ENCODE measurements around the gene ORC4. TPM values are rescaled to one million over a fixed set of nuclear protein-coding genes. Genes with fewer than 3 reads are reported as not detected.

The ORC4 gene
- total RNA-seq, 4 donors from 2014 or later: 32.6 to 72.3 (median 51.8) TPM

DNA sequence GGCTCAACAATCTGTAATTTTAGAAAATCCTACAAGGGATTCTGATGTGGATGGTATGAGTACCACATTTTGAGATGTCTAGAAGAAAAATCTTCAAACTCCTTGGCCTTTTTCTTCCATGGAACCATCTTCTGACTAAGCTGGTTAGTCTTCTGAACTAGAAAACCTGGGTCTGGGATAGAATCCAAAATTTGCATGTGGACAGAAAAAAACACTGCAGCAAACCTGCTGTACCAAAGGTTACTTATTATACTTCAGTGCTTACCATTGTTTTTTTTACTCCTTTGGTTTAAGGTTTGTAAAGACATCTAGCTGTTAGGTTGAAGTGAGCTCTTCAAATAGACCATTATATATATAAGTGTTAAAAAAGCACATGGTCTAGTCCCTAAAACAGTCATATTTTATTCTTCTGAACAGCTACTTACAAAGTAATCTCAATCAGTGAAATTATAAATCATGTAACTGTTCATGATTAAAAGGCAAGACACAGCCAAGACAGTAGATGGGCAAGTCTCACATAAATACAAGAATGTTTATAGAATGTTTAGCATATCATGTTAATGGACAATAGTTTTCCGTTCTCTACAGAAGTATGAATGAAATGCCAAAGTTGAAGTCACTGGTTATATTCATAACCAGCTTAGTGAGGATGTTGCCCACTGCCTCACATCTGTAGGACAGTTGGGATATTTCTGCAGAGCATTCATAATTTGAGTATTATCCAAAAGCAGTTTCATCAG, 85.5 kb downstream of the ORC4 start:
- TF ChIP-seq EP300 (IDR thresholded peaks at IDR 0.05): no peak
- no peak for TF ChIP-seq POLR2A (IDR thresholded peaks at IDR 0.05)
- TF ChIP-seq CTCF (IDR thresholded peaks at IDR 0.05): no peak
- no peak for TF ChIP-seq POLR2AphosphoS5 (IDR thresholded peaks at IDR 0.05)
- H3K4me3 ChIP-seq: no peak overlapping the region
- no peak overlapping the region for H3K27ac ChIP-seq
- H3K4me1 ChIP-seq: peaks cover 0 to 13% (median 2%) of the 10 kb centered on the region in 3 donors
- H3K27me3 ChIP-seq: no peaks in the 10 kb centered on the region
- ATAC-seq: no peak
- WGBS, 2 donors (ENCODE audit: low coverage in 1 of 2): 18 to 33% methylated on average over 1 of the region's 1 CpG
- H3K36me3 ChIP-seq: peaks cover 0 to 50% of the 10 kb centered on the region in 2 donors
- no peaks in the 10 kb centered on the region for H3K9me3 ChIP-seq

- Histone ChIP-seq H3K4me3 (no peak overlapping the region), H3K9me3 (no peaks in the 10 kb centered on the region), H3K36me3 (peaks cover 0 to 56% of the 10 kb centered on the region in 2 donors), H3K27me3 (no peaks in the 10 kb centered on the region), H3K27ac (no peak overlapping the region), H3K4me1 (peaks cover 0 to 2% (median 0%) of the 10 kb centered on the region in 3 donors)
- no peak for ATAC-seq
- TF ChIP-seq EP300 (IDR thresholded peaks at IDR 0.05): no peak
- no peak for TF ChIP-seq CTCF (IDR thresholded peaks at IDR 0.05)
- no peak for TF ChIP-seq POLR2AphosphoS5 (IDR thresholded peaks at IDR 0.05)
- TF ChIP-seq POLR2A (IDR thresholded peaks at IDR 0.05): no peak
Observed at GRCh38 chr2:147933931-147934330, 86.6 kb downstream of the ORC4 start.

DNA sequence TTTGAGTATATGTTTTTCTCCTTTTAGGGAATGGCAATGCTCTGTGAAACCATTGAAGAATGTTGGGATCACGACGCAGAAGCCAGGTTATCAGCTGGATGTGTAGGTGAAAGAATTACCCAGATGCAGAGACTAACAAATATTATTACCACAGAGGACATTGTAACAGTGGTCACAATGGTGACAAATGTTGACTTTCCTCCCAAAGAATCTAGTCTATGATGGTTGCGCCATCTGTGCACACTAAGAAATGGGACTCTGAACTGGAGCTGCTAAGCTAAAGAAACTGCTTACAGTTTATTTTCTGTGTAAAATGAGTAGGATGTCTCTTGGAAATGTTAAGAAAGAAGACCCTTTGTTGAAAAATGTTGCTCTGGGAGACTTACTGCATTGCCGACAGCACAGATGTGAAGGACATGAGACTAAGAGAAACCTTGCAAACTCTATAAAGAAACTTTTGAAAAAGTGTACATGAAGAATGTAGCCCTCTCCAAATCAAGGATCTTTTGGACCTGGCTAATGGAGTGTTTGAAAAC, 93.4 kb downstream of the ORC4 start:
- Histone ChIP-seq H3K4me1 (peaks cover 0 to 26% (median 3%) of the 10 kb centered on the region in 3 donors), H3K36me3 (peaks cover 0 to 37% of the 10 kb centered on the region in 2 donors), H3K9me3 (no peaks in the 10 kb centered on the region), H3K4me3 (no peak overlapping the region), H3K27ac (no peak overlapping the region), H3K27me3 (no peaks in the 10 kb centered on the region)
- ATAC-seq: no peak
- 100% methylated on average over 2 to 4 of the region's 4 CpGs for WGBS, 2 donors (ENCODE audit: low coverage in 1 of 2)
- TF ChIP-seq EP300 (IDR thresholded peaks at IDR 0.05): no peak
- no peak for TF ChIP-seq POLR2A (IDR thresholded peaks at IDR 0.05)
- TF ChIP-seq CTCF (IDR thresholded peaks at IDR 0.05): no peak
- no peak for TF ChIP-seq POLR2AphosphoS5 (IDR thresholded peaks at IDR 0.05)

DNA sequence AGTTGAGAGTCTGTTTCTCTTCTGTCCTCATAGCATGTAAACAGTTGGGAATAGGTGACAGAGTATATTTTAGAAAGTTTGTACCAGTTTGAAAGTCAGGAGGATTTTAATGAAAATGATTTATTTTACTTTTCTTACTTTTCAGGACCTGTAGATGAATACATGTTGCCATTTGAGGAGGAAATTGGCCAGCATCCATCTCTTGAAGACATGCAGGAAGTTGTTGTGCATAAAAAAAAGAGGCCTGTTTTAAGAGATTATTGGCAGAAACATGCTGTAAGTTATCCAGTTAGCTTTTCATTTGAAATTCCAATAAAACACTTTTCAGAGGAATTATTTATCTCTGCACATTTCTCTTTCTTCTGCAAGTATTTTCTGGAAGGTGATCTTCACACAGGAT, 94.7 kb downstream of the ORC4 start:
- Histone ChIP-seq H3K4me3 (no peak overlapping the region), H3K4me1 (peaks cover 0 to 26% (median 3%) of the 10 kb centered on the region in 3 donors), H3K27ac (no peak overlapping the region), H3K36me3 (peaks cover 0 to 42% of the 10 kb centered on the region in 2 donors), H3K9me3 (no peaks in the 10 kb centered on the region), H3K27me3 (no peaks in the 10 kb centered on the region)
- no peak for TF ChIP-seq EP300 (IDR thresholded peaks at IDR 0.05)
- no peak for TF ChIP-seq POLR2A (IDR thresholded peaks at IDR 0.05)
- TF ChIP-seq POLR2AphosphoS5 (IDR thresholded peaks at IDR 0.05): no peak
- TF ChIP-seq CTCF (IDR thresholded peaks at IDR 0.05): no peak
- no peak for ATAC-seq

- 96 to 97% methylated on average over 3 of the region's 3 CpGs for WGBS, 2 donors (ENCODE audit: low coverage in 1 of 2)
- ATAC-seq: no peak
- TF ChIP-seq CTCF (IDR thresholded peaks at IDR 0.05) (no peak), POLR2A (IDR thresholded peaks at IDR 0.05) (no peak), POLR2AphosphoS5 (IDR thresholded peaks at IDR 0.05) (no peak), EP300 (IDR thresholded peaks at IDR 0.05) (no peak)
- Histone ChIP-seq H3K27ac (no peak overlapping the region), H3K36me3 (peaks cover 0 to 45% of the 10 kb centered on the region in 2 donors), H3K4me3 (no peak overlapping the region), H3K27me3 (no peaks in the 10 kb centered on the region), H3K9me3 (no peaks in the 10 kb centered on the region), H3K4me1 (peaks cover 0 to 26% (median 3%) of the 10 kb centered on the region in 3 donors)
Observed at GRCh38 chr2:147924647-147925046, 95.9 kb downstream of the ORC4 start.
